Activated T-cell treated with anti-CD3 and anti-CD28 coated beads, Interleukin-2, amount 50 U/mL, for 4 hours (primary cell): ENCODE results near the gene RPL37. TPM values are rescaled to one million over a fixed set of nuclear protein-coding genes. Genes with fewer than 3 reads are reported as not detected.

Experiments used
- ATAC-seq, 2 donors: fragments of 200-7000 bp; cut with Tn5 transposase; one replicate each; pipeline ENCODE4 v1.10.0; 2021
- DNase-seq: peaks from one replicate; pipeline ENCODE4 v3.0.0-alpha.2; 2020
- H3K27me3 Mint-ChIP-seq: one replicate; pipeline ENCODE4 v1.8.0; 2021; ENCODE audit warnings: low read depth, mixed read lengths
- H3K36me3 Mint-ChIP-seq: one replicate; pipeline ENCODE4 v1.8.0; 2022; ENCODE audit warnings: mixed read lengths; ENCODE audit not compliant: insufficient read depth
- H3K4me1 Mint-ChIP-seq: one replicate; pipeline ENCODE4 v1.8.0; 2021; ENCODE audit warnings: low read depth, mixed read lengths
- H3K4me3 Mint-ChIP-seq: one replicate; pipeline ENCODE4 v1.8.0; 2021; ENCODE audit warnings: mild to moderate bottlenecking, moderate library complexity, mixed read lengths
- H3K9me3 Mint-ChIP-seq: one replicate; pipeline ENCODE4 v1.8.0; 2021; ENCODE audit warnings: mixed read lengths
- total RNA-seq, 3 donors: library from RNA; stranded (reverse); gene quantifications; one replicate each; pipeline ENCODE4 v1.2.1, GENCODE V29; 2021

Gene RPL37
- total RNA-seq, 3 donors from 2014 or later = 1,753 to 1,834 (median 1,793) TPM

DNA sequence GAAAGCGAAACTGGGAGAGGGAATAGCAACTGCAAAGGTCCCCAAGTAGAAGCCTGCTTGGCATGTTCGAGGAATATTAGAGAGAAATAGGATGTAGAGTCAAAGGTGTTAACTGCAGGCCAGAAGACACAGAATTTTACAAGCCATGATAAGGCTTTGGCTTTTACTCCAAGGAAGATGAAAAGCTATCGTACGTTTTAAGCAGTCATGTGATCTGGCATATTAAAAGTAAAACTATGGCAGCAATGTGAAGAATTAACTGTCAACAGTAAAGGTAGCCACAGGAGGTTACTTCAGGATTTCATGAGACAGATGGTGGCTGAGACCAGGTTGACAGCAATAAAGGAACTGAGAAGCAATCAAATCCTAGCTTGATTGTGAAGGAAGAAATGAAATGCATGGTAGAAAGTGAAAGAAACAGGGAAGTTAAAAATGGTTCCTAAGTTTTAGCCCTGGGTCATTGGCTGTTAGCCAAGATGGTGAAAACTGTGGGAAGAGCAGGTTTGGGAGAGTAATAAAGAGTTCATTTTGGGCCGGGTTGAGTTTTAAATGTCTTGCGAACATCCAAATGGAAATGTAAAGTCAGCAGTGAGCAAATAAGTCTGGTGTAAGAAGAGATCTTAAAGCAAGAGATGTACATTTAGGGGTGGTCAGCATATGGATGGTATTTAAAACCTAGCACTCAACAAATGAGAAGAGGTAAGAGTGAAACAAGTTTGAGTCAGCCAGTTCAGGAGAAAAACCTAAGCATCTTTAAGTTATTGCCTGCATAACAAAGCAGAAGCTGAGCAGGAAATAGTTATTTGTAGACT is 59.0 kb downstream of the RPL37 start:
- Mint-ChIP-seq H3K36me3 (peaks cover 24% of the 10 kb centered on the region), H3K27me3 (no peaks in the 10 kb centered on the region), H3K4me1 (peaks cover 13% of the 10 kb centered on the region), H3K4me3 (no peak overlapping the region), H3K9me3 (no peaks in the 10 kb centered on the region)
- no peak for ATAC-seq
- DNase-seq = no peak

Other genes starting within 250 kb of the RPL37 start
- 100 to 1,000 TPM; 115 to 188 (median 173) TPM for gene PTGER4, start 155.3 kb downstream of the RPL37 start, total RNA-seq
- gene TTC33, start 79.3 kb downstream of the RPL37 start, total RNA-seq = 10 to 100 TPM; 14.6 to 20.9 (median 15.9) TPM
- 10 to 100 TPM; 48.6 to 51.4 (median 50.3) TPM for gene PRKAA1, start 36.8 kb downstream of the RPL37 start, total RNA-seq
- 1 to 10 TPM in 1 of 3 donors, under 1 TPM in 2; 0.76 to 1.7 (median 0.84) TPM for gene CARD6, start 6.1 kb upstream of the RPL37 start, total RNA-seq
- gene C7, start 74.3 kb upstream of the RPL37 start, total RNA-seq = 1 to 10 TPM in 1 of 3 donors, under 1 TPM in 2; 0.54 to 1.7 (median 0.63) TPM
- gene MROH2B, start 236.1 kb upstream of the RPL37 start, total RNA-seq = not detected